ENCODE results near the gene CASP9. TPM values are rescaled to one million over a fixed set of nuclear protein-coding genes. Genes with fewer than 3 reads are reported as not detected.

CASP9 gene
- total and polyA plus RNA-seq, 10 of the 15 experiments (the other 5 are each of a cell fraction or from before 2014, with no cell fraction given), result 2.7 to 14.6 (median 7.6) TPM

- DNase-seq (ENCODE audit: low read depth, low spot score) (no peak), FAIRE-seq (no peak), ATAC-seq (no peak)
- no peak overlapping the region for H3K4me3 ChIP-seq
- no TSS peak for BruUV-seq (replicated peaks)
- no peaks in the 10 kb centered on the region for H3K36me3 ChIP-seq (ENCODE audit: control insufficient read depth in 2 of 2, insufficient read depth in 2 of 2, low read length in 1 of 2)
- no peaks in the 10 kb centered on the region; the same call in 2 of the 3 replicates for H3K9me3 ChIP-seq (replicated peaks; ENCODE audit: control insufficient read depth, insufficient read depth, low read length)
- no peak overlapping the region for H2AFZ ChIP-seq (ENCODE audit: control insufficient read depth, low read depth, low read length)
- H3K4me2 ChIP-seq (ENCODE audit: control insufficient read depth, insufficient read depth), result no peak overlapping the region
- no peak overlapping the region for H3K9ac ChIP-seq (ENCODE audit: control insufficient read depth, insufficient read depth, low read length)
- ChIA-PET CTCF (no interaction called here), POLR2A (no interaction called here), SMC1A (ENCODE audit: uncharacterized antibody, unreplicated experiment) (no interaction called here), RAD21 (ENCODE audit: unreplicated experiment) (no interaction called here)
- H3K79me2 ChIP-seq (ENCODE audit: control insufficient read depth, insufficient read depth, low read length), result no peaks in the 10 kb centered on the region
- intact Hi-C loops (cut with micrococcal nuclease; ENCODE audit: unreplicated experiment) (no loop called here), in situ Hi-C loops (cut with MboI) (no loop called here)
- no peaks in the 10 kb centered on the region for H4K20me1 ChIP-seq (ENCODE audit: control insufficient read depth, insufficient read depth)
- peaks cover 4% of the 10 kb centered on the region for H3K4me1 ChIP-seq (ENCODE audit: control insufficient read depth, insufficient read depth, low read length)
- 24% methylated on average over 11 of the region's 11 CpGs for WGBS (ENCODE audit: insufficient coverage, insufficient replicate concordance, low lambda C conversion rate, missing lambda C conversion rate)
- no peak overlapping the region for H3K27ac ChIP-seq (ENCODE audit: control insufficient read depth, insufficient read depth)
- TF ChIP-seq RB1 (IDR thresholded peaks at IDR 0.05; ENCODE audit: borderline replicate concordance), result no peak
- no peak for TF ChIP-seq EP300 (IDR thresholded peaks at IDR 0.05; ENCODE audit: borderline replicate concordance in 1 of 2, control insufficient read depth in 1 of 2, low read depth in 2 of 2, low read length in 2 of 2)
- TF ChIP-seq TARDBP (IDR thresholded peaks at IDR 0.05; ENCODE audit: borderline replicate concordance), result no peak
- no peak for TF ChIP-seq GABPA (IDR thresholded peaks at IDR 0.05; ENCODE audit: low read depth)
- no peak for TF ChIP-seq ATF2 (IDR thresholded peaks at IDR 0.05; ENCODE audit: low read length)
- TF ChIP-seq IKZF1 (conservative IDR thresholded peaks at IDR 0.05), result no peak
- TF ChIP-seq WRNIP1 (IDR thresholded peaks at IDR 0.05; ENCODE audit: borderline replicate concordance, low read depth, low read length), result no peak
- TF ChIP-seq PKNOX1 (IDR thresholded peaks at IDR 0.05), result no peak
- TF ChIP-seq NKRF (conservative IDR thresholded peaks at IDR 0.05), result no peak
- TF ChIP-seq SREBF1 (IDR thresholded peaks at IDR 0.05; ENCODE audit: low read length), result no peak
- TF ChIP-seq HDAC2 (IDR thresholded peaks at IDR 0.05), result no peak
- TF ChIP-seq CHD4 (IDR thresholded peaks at IDR 0.05), result no peak
- TF ChIP-seq JUND (IDR thresholded peaks at IDR 0.05; ENCODE audit: low read depth, low read length), result no peak
- no peak for TF ChIP-seq RELB (IDR thresholded peaks at IDR 0.05; ENCODE audit: low read depth)
- TF ChIP-seq SMAD5 (IDR thresholded peaks at IDR 0.05; ENCODE audit: low read depth), result no peak
- no peaks in the 10 kb centered on the region for H3K27me3 ChIP-seq (replicated peaks in 1 of 2; ENCODE audit: control insufficient read depth in 2 of 2, insufficient read depth in 2 of 2, low read length in 1 of 2)
These were observed 70.3 kb downstream of the CASP9 start for GRCh38 chr1:15453734-15454133.

All from GM12878 (cell line).